Osteoblast (primary cell): ENCODE measurements around the gene HDAC4. TPM values are rescaled to one million over a fixed set of nuclear protein-coding genes. Genes with fewer than 3 reads are reported as not detected.
A peak's percentile ranks its signal among the peaks of the same experiment; 100 is the strongest.

ENCODE experiments used
- DNase-seq: peaks from one replicate; pipeline ENCODE4 v3.0.0; 2011; ENCODE audit warnings: low spot score, mixed read lengths; ENCODE audit not compliant: insufficient read length; ENCODE audit errors: missing footprints
- H2AFZ ChIP-seq: 2 replicates; pipeline ENCODE4 v1.6.0; 2011; ENCODE audit warnings: mild to moderate bottlenecking, low read length
- H3K27ac ChIP-seq: 2 replicates; pipeline ENCODE4 v1.5.1; 2011; ENCODE audit warnings: mild to moderate bottlenecking, low read depth, low read length, moderate library complexity
- H3K27me3 ChIP-seq: 2 replicates; pipeline ENCODE4 v1.6.0; 2012; ENCODE audit warnings: mild to moderate bottlenecking, control low read depth, inconsistent platforms, low read length, moderate library complexity; ENCODE audit not compliant: insufficient read depth
- H3K36me3 ChIP-seq: 2 replicates; pipeline ENCODE4 v1.5.1; 2011; ENCODE audit warnings: mild to moderate bottlenecking, low read length, control low read depth, moderate library complexity; ENCODE audit not compliant: insufficient read depth
- H3K4me1 ChIP-seq: 2 replicates; pipeline ENCODE4 v1.5.1; 2011; ENCODE audit warnings: mild to moderate bottlenecking, low read length, control low read depth, moderate library complexity; ENCODE audit not compliant: insufficient read depth
- H3K4me2 ChIP-seq: 2 replicates; pipeline ENCODE4 v1.6.0; 2011; ENCODE audit warnings: mild to moderate bottlenecking, low read length; ENCODE audit not compliant: insufficient read depth
- H3K4me3 ChIP-seq: fragments of 200-600 bp; sonication (generic); 3 replicates; pipeline ENCODE4 v1.5.1; 2012; ENCODE audit warnings: mild to moderate bottlenecking, low read length, inconsistent platforms; ENCODE audit not compliant: insufficient read depth
- H3K79me2 ChIP-seq: 2 replicates; pipeline ENCODE4 v1.6.0; 2012; ENCODE audit warnings: mild to moderate bottlenecking, low read length, control low read depth, inconsistent platforms; ENCODE audit not compliant: insufficient read depth
- H3K9me3 ChIP-seq: 2 replicates; pipeline ENCODE4 v1.5.1; 2011; ENCODE audit warnings: low read depth, low read length, control low read depth
- H4K20me1 ChIP-seq: 2 replicates; pipeline ENCODE4 v1.6.0; 2012; ENCODE audit warnings: mild to moderate bottlenecking, low read length, control low read depth; ENCODE audit not compliant: insufficient read depth
- CTCF ChIP-seq: IDR thresholded peaks from 2 replicates; pipeline ENCODE4 v1.5.1; 2011; ENCODE audit warnings: mild to moderate bottlenecking, low read depth, low read length, moderate library complexity; ENCODE audit errors: extremely low read depth
- total RNA-seq: library from RNA; depleted of rRNA; stranded (reverse); fragments of >200 nt; gene quantifications from 2 replicates; pipeline ENCODE4 v1.2.3, GENCODE V29; 2012

Gene HDAC4
- total RNA-seq, 1 donor, result 30.8 TPM

GRCh38 chr2:239104800-239105199 lies 296.0 kb downstream of the HDAC4 start:
- Histone ChIP-seq H3K4me2 (no peak overlapping the region), H3K4me1 (no peaks in the 10 kb centered on the region), H2AFZ (no peak overlapping the region), H4K20me1 (peaks cover 3% of the 10 kb centered on the region), H3K36me3 (peaks cover 5% of the 10 kb centered on the region), H3K4me3 (no peak overlapping the region), H3K27me3 (no peaks in the 10 kb centered on the region), H3K27ac (no peak overlapping the region), H3K79me2 (no peaks in the 10 kb centered on the region), H3K9me3 (no peaks in the 10 kb centered on the region)
- no peak for DNase-seq
- no peak for TF ChIP-seq CTCF

GRCh38 chr2:239103125-239104098 lies 297.4 kb downstream of the HDAC4 start:
- Histone ChIP-seq H3K4me3 (no peak overlapping the region), H3K27ac (no peak overlapping the region), H2AFZ (no peak overlapping the region), H3K79me2 (no peaks in the 10 kb centered on the region), H3K4me1 (no peaks in the 10 kb centered on the region), H3K9me3 (no peaks in the 10 kb centered on the region), H4K20me1 (peaks cover 3% of the 10 kb centered on the region), H3K4me2 (no peak overlapping the region), H3K36me3 (peaks cover 5% of the 10 kb centered on the region), H3K27me3 (no peaks in the 10 kb centered on the region)
- no peak for TF ChIP-seq CTCF
- DNase-seq, result no peak

- H3K4me2 ChIP-seq, result no peak overlapping the region
- H3K4me1 ChIP-seq, result no peaks in the 10 kb centered on the region
- H3K9me3 ChIP-seq, result no peaks in the 10 kb centered on the region
- no peak overlapping the region for H3K4me3 ChIP-seq
- no peak for TF ChIP-seq CTCF
- H2AFZ ChIP-seq, result no peak overlapping the region
- H3K79me2 ChIP-seq, result no peaks in the 10 kb centered on the region
- DNase-seq, result peak; percentile 83
- no peaks in the 10 kb centered on the region for H3K27me3 ChIP-seq
- peaks cover 3% of the 10 kb centered on the region for H4K20me1 ChIP-seq
- peaks cover 5% of the 10 kb centered on the region for H3K36me3 ChIP-seq
- no peak overlapping the region for H3K27ac ChIP-seq
Observed at GRCh38 chr2:239102266-239102665, 298.6 kb downstream of the HDAC4 start.

- Histone ChIP-seq H4K20me1 (peaks cover 3% of the 10 kb centered on the region), H2AFZ (no peak overlapping the region), H3K4me1 (no peaks in the 10 kb centered on the region), H3K4me3 (no peak overlapping the region), H3K27ac (no peak overlapping the region), H3K9me3 (no peaks in the 10 kb centered on the region), H3K27me3 (no peaks in the 10 kb centered on the region), H3K4me2 (no peak overlapping the region), H3K79me2 (no peaks in the 10 kb centered on the region), H3K36me3 (peaks cover 5% of the 10 kb centered on the region)
- DNase-seq, result no peak
- TF ChIP-seq CTCF, result no peak
Observed at GRCh38 chr2:239101807-239102206, 299.0 kb downstream of the HDAC4 start.
